HEK293 (cell line): ENCODE results near the gene ZNF555.

Source experiments
- CTCF ChIA-PET: fragments of 350-600 bp; formaldehyde crosslinking; extraction: SDS; loops from one replicate; lab custom pipeline; 2021; ENCODE audit warnings: antibody characterized with exemption; lab: Yijun Ruan, JAX
- POLR2A ChIA-PET: fragments of 300-600 bp; formaldehyde crosslinking; extraction: SDS; loops from one replicate; lab custom pipeline; 2020; ENCODE audit warnings: antibody characterized with exemption, inconsistent platforms; lab: Yijun Ruan, JAX
- H3K27ac ChIP-seq: fragments of 200-500 bp; sonication (Bioruptor generic); 2 replicates; pipeline ENCODE4 v1.5.1; 2014; ENCODE audit warnings: low read depth, low read length, control low read depth, inconsistent platforms; ENCODE audit errors: extremely low read depth
- H3K36me3 ChIP-seq, 2 experiments: fragments of 200-500 bp in 1 of 2; sonication (Bioruptor generic) in 1 of 2; 1 replicate in 1 of 2; 2 replicates in 1 of 2; pipeline ENCODE4 v1.5.1; 2014 to 2017; ENCODE audit warnings: inconsistent platforms in 2 of 2, low read length in 2 of 2; ENCODE audit not compliant: control insufficient read depth in 2 of 2, insufficient read depth in 1 of 2
- H3K4me1 ChIP-seq: fragments of 200-500 bp; sonication (Bioruptor generic); 2 replicates; pipeline ENCODE4 v1.5.1; 2014; ENCODE audit warnings: mild to moderate bottlenecking, low read length, inconsistent platforms; ENCODE audit not compliant: control insufficient read depth, insufficient read depth
- H3K4me3 ChIP-seq: 2 replicates; pipeline ENCODE4 v1.5.1; 2011; ENCODE audit warnings: low read depth, mild to moderate bottlenecking, control low read depth, low read length, moderate library complexity
- H3K9me3 ChIP-seq: fragments of 200-500 bp; sonication (Bioruptor generic); 2 replicates; pipeline ENCODE4 v1.5.1; 2014; ENCODE audit warnings: low read depth, low read length, inconsistent platforms; ENCODE audit not compliant: control insufficient read depth, insufficient read depth
- BCL11B ChIP-seq: fragments of 450-650 bp; formaldehyde crosslinking; IDR thresholded peaks from 2 replicates; pipeline ENCODE4 v1.5.1; 2016; ENCODE audit warnings: low read depth, missing biosample characterization, missing genetic modification characterization
- HIC1 ChIP-seq: fragments of 450-650 bp; formaldehyde crosslinking; IDR thresholded peaks from 2 replicates; pipeline ENCODE4 v1.5.1; 2016; ENCODE audit warnings: missing biosample characterization, missing genetic modification characterization
- REPIN1 ChIP-seq: fragments of 450-650 bp; formaldehyde crosslinking; IDR thresholded peaks from 2 replicates; pipeline ENCODE4 v1.5.1; 2017; ENCODE audit warnings: missing biosample characterization, missing genetic modification characterization, low read depth
- WT1 ChIP-seq: fragments of 450-650 bp; formaldehyde crosslinking; IDR thresholded peaks from 2 replicates; pipeline ENCODE4 v1.5.1; 2016; ENCODE audit warnings: missing biosample characterization, missing genetic modification characterization
- YY1 ChIP-seq: fragments of 450-650 bp; formaldehyde crosslinking; IDR thresholded peaks from 2 replicates; pipeline ENCODE4 v1.5.1; 2018; ENCODE audit warnings: missing biosample characterization, missing genetic modification characterization
- ZBTB6 ChIP-seq: fragments of 450-650 bp; formaldehyde crosslinking; IDR thresholded peaks from 2 replicates; pipeline ENCODE4 v1.5.1; 2017; ENCODE audit warnings: missing biosample characterization, missing genetic modification characterization
- ZBTB8A ChIP-seq: fragments of 450-650 bp; formaldehyde crosslinking; IDR thresholded peaks from 2 replicates; pipeline ENCODE4 v1.5.1; 2016; ENCODE audit warnings: missing biosample characterization, missing genetic modification characterization
- ZFP69B ChIP-seq: fragments of 450-650 bp; formaldehyde crosslinking; IDR thresholded peaks from 2 replicates; pipeline ENCODE4 v1.5.1; 2016; ENCODE audit warnings: missing biosample characterization, missing genetic modification characterization
- ZNF10 ChIP-seq: fragments of 450-650 bp; formaldehyde crosslinking; IDR thresholded peaks from 2 replicates; pipeline ENCODE4 v1.5.1; 2017; ENCODE audit warnings: missing biosample characterization, missing genetic modification characterization
- ZNF24 ChIP-seq: fragments of 450-650 bp; formaldehyde crosslinking; IDR thresholded peaks from 2 replicates; pipeline ENCODE4 v1.5.1; 2016; ENCODE audit warnings: missing biosample characterization, missing genetic modification characterization
- ZNF341 ChIP-seq: fragments of 450-650 bp; formaldehyde crosslinking; IDR thresholded peaks from 2 replicates; pipeline ENCODE4; 2016; ENCODE audit warnings: low read depth, missing biosample characterization, missing genetic modification characterization
- ZNF416 ChIP-seq: fragments of 450-650 bp; formaldehyde crosslinking; IDR thresholded peaks from 2 replicates; pipeline ENCODE4 v1.5.1; 2016; ENCODE audit warnings: missing biosample characterization, missing genetic modification characterization
- ZNF518A ChIP-seq: fragments of 450-650 bp; formaldehyde crosslinking; conservative IDR thresholded peaks from 2 replicates; pipeline ENCODE4 v1.5.1; 2016; ENCODE audit warnings: low read depth, missing biosample characterization, missing genetic modification characterization
- ZNF560 ChIP-seq: fragments of 450-650 bp; formaldehyde crosslinking; IDR thresholded peaks from 2 replicates; pipeline ENCODE4 v1.5.1; 2017; ENCODE audit warnings: missing biosample characterization, missing genetic modification characterization, borderline replicate concordance
- ZNF626 ChIP-seq: fragments of 450-650 bp; sonication (Bioruptor Pico); formaldehyde crosslinking; IDR thresholded peaks from 2 replicates; pipeline ENCODE4 v1.5.1; 2018; ENCODE audit warnings: missing biosample characterization, missing genetic modification characterization, inconsistent platforms
- ZXDB ChIP-seq: fragments of 450-650 bp; formaldehyde crosslinking; IDR thresholded peaks from 2 replicates; pipeline ENCODE4 v1.5.1; 2016; ENCODE audit warnings: missing biosample characterization, missing genetic modification characterization

The ZNF555 gene

GRCh38 chr19:2854849-2855248 is 13.6 kb downstream of the ZNF555 start:
- POLR2A ChIA-PET, result interaction anchor here (1.0 kb wide), 1 partner anchor 14 kb away, joined by 3 read pairs; the partner anchor contains the start of gene ZNF555
- CTCF ChIA-PET, result no interaction called here

GRCh38 chr19:2856457-2857050 is 15.3 kb downstream of the ZNF555 start:
- Histone ChIP-seq H3K36me3 (peaks cover 5 to 31% of the 10 kb centered on the region in 2 experiments; a peak in 2 of 3 replicates), H3K27ac (no peak overlapping the region), H3K4me3 (no peak overlapping the region), H3K4me1 (no peaks in the 10 kb centered on the region), H3K9me3 (no peaks in the 10 kb centered on the region)
- POLR2A ChIA-PET, result no interaction called here
- TF ChIP-seq WT1 (tag by site-specific recombination) (no peak), BCL11B (tag by site-specific recombination) (no peak), ZNF518A (no peak), HIC1 (tag by site-specific recombination) (no peak), ZBTB8A (tag by site-specific recombination) (no peak), REPIN1 (no peak), ZNF626 (tag by site-specific recombination) (no peak), ZBTB6 (no peak), ZNF560 (tag by site-specific recombination) (no peak), ZNF10 (tag by site-specific recombination) (no peak), ZNF341 (tag by site-specific recombination) (no peak), ZFP69B (tag by site-specific recombination) (no peak), ZNF24 (tag by site-specific recombination) (no peak)
- CTCF ChIA-PET, result interaction anchor here (0.6 to 0.7 kb wide), 2 partner anchors 37 to 48 kb away, joined by 3 read pairs; no protein-coding TSS in a partner anchor

More at GRCh38 chr19:2854849-2855248, 13.6 kb downstream of the ZNF555 start:
- Histone ChIP-seq H3K4me3 (no peak overlapping the region), H3K9me3 (no peaks in the 10 kb centered on the region), H3K27ac (no peak overlapping the region), H3K36me3 (peaks cover 5 to 47% of the 10 kb centered on the region in 2 experiments; a peak in 2 of 3 replicates), H3K4me1 (no peaks in the 10 kb centered on the region)
- TF ChIP-seq ZXDB (tag by site-specific recombination), result no peak
- TF ChIP-seq YY1 (tag by site-specific recombination), result no peak
- no peak for TF ChIP-seq ZNF416
